ENCODE results near the gene TGFBR3.

Gene TGFBR3

GRCh38 chr1:91793189-91793588 is 92.8 kb downstream of the TGFBR3 start:
- no peak for TF ChIP-seq CTCF (IDR thresholded peaks at IDR 0.05; ENCODE audit: low read depth, low read length)
- no peak overlapping the region for H3K4me3 ChIP-seq (ENCODE audit: low read depth, low read length)
- in situ Hi-C loops (cut with HindIII; ENCODE audit: low sequenced_read_pairs), result no loop called here
- DNase-seq (ENCODE audit: low read depth, low spot score), result no peak

- no peak for TF ChIP-seq CTCF (IDR thresholded peaks at IDR 0.05; ENCODE audit: low read depth, low read length)
- no peak for DNase-seq (ENCODE audit: low read depth, low spot score)
- no peak overlapping the region for H3K4me3 ChIP-seq (ENCODE audit: low read depth, low read length)
- in situ Hi-C loops (cut with HindIII; ENCODE audit: low sequenced_read_pairs), result no loop called here
Observed at GRCh38 chr1:91792489-91793071, 93.4 kb downstream of the TGFBR3 start.

- H3K4me3 ChIP-seq (ENCODE audit: low read depth, low read length), result no peak overlapping the region
- no peak for DNase-seq (ENCODE audit: low read depth, low spot score)
- in situ Hi-C loops (cut with HindIII; ENCODE audit: low sequenced_read_pairs), result no loop called here
- TF ChIP-seq CTCF (IDR thresholded peaks at IDR 0.05; ENCODE audit: low read depth, low read length), result no peak
Observed at GRCh38 chr1:91791691-91792488, 94.1 kb downstream of the TGFBR3 start.

- no peak for DNase-seq (ENCODE audit: low read depth, low spot score)
- TF ChIP-seq CTCF (IDR thresholded peaks at IDR 0.05; ENCODE audit: low read depth, low read length), result no peak
- H3K4me3 ChIP-seq (ENCODE audit: low read depth, low read length), result no peak overlapping the region
- in situ Hi-C loops (cut with HindIII; ENCODE audit: low sequenced_read_pairs), result no loop called here
Observed at GRCh38 chr1:91791103-91791502, 94.8 kb downstream of the TGFBR3 start.

GRCh38 chr1:91790392-91790791 is 95.6 kb downstream of the TGFBR3 start:
- in situ Hi-C loops (cut with HindIII; ENCODE audit: low sequenced_read_pairs), result no loop called here
- DNase-seq (ENCODE audit: low read depth, low spot score), result no peak
- no peak for TF ChIP-seq CTCF (IDR thresholded peaks at IDR 0.05; ENCODE audit: low read depth, low read length)
- H3K4me3 ChIP-seq (ENCODE audit: low read depth, low read length), result no peak overlapping the region

GRCh38 chr1:91789273-91789997 is 96.5 kb downstream of the TGFBR3 start:
- no peak overlapping the region for H3K4me3 ChIP-seq (ENCODE audit: low read depth, low read length)
- no peak for TF ChIP-seq CTCF (IDR thresholded peaks at IDR 0.05; ENCODE audit: low read depth, low read length)
- in situ Hi-C loops (cut with HindIII; ENCODE audit: low sequenced_read_pairs), result no loop called here
- no peak for DNase-seq (ENCODE audit: low read depth, low spot score)
